ENCODE data around the gene TRAF3. TPM values are rescaled to one million over a fixed set of nuclear protein-coding genes. Genes with fewer than 3 reads are reported as not detected.

Gene TRAF3
- total RNA-seq, 1 experiment from 2014 or later: 37.6 TPM

DNA sequence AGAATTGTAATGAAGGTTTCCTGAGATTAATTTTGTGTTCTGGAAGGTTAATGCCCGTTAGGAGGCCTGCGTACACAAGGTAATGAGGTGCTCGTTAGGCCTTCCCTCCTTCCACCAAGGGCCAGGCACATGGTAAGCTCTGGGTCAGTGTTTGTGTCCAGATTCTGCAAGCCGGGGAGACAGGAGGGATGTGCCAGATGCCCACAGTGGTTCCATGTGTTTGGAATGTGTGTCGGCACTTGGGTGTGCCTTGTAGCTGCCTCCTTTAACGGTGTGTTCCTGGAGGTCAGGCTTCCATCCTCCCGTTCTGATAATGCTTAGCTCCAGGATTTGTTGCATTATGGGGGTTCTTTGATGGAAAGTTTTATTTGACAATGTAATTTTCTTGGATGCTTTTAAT lies 5.7 kb downstream of the TRAF3 start:
- H3K27me3 ChIP-seq (ENCODE audit: control insufficient read depth, insufficient read depth, low read length): no peaks in the 10 kb centered on the region
- intact Hi-C loops (cut with micrococcal nuclease; ENCODE audit: unreplicated experiment) (no loop called here), in situ Hi-C loops (cut with HindIII; ENCODE audit: low pct_unique_long_range_greater_than_20kb, low sequenced_read_pairs) (no loop called here)
- H3K4me3 ChIP-seq (ENCODE audit: low read depth in 2 of 2, low read length in 2 of 2): no peak overlapping the region
- no peak for DNase-seq (ENCODE audit: low read depth, low spot score)
- no peak for ATAC-seq
- ChIA-PET CTCF (no interaction called here), POLR2A (no interaction called here)
- no peak overlapping the region for H3K27ac ChIP-seq (ENCODE audit: low read length)
- TF ChIP-seq, protein P1, sequence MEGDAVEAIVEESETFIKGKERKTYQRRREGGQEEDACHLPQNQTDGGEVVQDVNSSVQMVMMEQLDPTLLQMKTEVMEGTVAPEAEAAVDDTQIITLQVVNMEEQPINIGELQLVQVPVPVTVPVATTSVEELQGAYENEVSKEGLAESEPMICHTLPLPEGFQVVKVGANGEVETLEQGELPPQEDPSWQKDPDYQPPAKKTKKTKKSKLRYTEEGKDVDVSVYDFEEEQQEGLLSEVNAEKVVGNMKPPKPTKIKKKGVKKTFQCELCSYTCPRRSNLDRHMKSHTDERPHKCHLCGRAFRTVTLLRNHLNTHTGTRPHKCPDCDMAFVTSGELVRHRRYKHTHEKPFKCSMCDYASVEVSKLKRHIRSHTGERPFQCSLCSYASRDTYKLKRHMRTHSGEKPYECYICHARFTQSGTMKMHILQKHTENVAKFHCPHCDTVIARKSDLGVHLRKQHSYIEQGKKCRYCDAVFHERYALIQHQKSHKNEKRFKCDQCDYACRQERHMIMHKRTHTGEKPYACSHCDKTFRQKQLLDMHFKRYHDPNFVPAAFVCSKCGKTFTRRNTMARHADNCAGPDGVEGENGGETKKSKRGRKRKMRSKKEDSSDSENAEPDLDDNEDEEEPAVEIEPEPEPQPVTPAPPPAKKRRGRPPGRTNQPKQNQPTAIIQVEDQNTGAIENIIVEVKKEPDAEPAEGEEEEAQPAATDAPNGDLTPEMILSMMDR (IDR thresholded peaks at IDR 0.05): no peak
- TF ChIP-seq, protein P2, sequence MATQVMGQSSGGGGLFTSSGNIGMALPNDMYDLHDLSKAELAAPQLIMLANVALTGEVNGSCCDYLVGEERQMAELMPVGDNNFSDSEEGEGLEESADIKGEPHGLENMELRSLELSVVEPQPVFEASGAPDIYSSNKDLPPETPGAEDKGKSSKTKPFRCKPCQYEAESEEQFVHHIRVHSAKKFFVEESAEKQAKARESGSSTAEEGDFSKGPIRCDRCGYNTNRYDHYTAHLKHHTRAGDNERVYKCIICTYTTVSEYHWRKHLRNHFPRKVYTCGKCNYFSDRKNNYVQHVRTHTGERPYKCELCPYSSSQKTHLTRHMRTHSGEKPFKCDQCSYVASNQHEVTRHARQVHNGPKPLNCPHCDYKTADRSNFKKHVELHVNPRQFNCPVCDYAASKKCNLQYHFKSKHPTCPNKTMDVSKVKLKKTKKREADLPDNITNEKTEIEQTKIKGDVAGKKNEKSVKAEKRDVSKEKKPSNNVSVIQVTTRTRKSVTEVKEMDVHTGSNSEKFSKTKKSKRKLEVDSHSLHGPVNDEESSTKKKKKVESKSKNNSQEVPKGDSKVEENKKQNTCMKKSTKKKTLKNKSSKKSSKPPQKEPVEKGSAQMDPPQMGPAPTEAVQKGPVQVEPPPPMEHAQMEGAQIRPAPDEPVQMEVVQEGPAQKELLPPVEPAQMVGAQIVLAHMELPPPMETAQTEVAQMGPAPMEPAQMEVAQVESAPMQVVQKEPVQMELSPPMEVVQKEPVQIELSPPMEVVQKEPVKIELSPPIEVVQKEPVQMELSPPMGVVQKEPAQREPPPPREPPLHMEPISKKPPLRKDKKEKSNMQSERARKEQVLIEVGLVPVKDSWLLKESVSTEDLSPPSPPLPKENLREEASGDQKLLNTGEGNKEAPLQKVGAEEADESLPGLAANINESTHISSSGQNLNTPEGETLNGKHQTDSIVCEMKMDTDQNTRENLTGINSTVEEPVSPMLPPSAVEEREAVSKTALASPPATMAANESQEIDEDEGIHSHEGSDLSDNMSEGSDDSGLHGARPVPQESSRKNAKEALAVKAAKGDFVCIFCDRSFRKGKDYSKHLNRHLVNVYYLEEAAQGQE (IDR thresholded peaks at IDR 0.05; ENCODE audit: insufficient read depth in 1 of 2, low read depth in 2 of 2, low read length in 1 of 2): no peak
- TF ChIP-seq SIN3A (IDR thresholded peaks at IDR 0.05; ENCODE audit: borderline replicate concordance, insufficient read depth, low read depth, low read length): no peak
- no peak for TF ChIP-seq POLR2AphosphoS5 (IDR thresholded peaks at IDR 0.05; ENCODE audit: low read depth, low read length)
- no peak for TF ChIP-seq TCF7L2 (IDR thresholded peaks at IDR 0.05; ENCODE audit: low read depth, low read length)
- H3K4me1 ChIP-seq (ENCODE audit: control insufficient read depth, insufficient read depth, low read length): peaks cover 8% of the 10 kb centered on the region; the same call in 1 of the 2 replicates
- BruUV-seq (replicated peaks): no TSS peak
- no peaks in the 10 kb centered on the region; the same call in 1 of the 2 replicates for H3K36me3 ChIP-seq (ENCODE audit: control insufficient read depth, insufficient read depth, low read length)
- H3K9me3 ChIP-seq (ENCODE audit: control insufficient read depth, insufficient read depth, low read depth, low read length): no peaks in the 10 kb centered on the region

DNA sequence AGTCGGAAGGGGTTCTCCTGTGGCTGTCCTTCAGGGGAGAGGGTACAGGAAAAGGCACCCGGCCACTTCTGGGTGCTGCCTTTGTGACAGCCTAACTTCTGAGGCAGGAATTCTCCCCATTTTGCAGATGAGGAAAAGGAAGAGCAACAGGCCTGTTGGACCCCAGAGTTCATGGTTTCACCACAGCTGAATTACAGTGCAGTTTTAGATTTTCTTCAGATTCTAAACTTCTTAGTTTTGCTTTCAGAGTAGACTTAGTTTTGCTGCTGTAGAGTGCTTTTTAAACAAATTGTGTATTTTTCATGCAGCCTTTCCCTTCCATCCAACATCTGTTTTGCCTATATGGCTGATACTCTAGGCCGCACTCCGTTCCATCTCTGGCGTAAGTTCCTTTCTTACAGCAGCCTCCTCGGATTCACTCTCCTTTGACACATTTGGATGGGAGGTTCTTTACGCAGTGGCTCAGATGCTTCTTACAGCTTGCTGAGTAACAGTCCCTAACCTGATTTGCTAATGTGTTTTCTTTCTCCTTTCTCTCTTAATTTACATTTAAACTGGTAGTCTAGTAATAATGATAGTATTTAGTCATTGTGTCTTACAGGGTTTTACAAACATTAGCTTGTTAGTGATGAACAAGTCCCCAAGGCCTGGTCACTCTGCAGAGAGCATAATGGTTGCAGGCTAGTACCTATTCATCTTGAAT lies 7.8 kb downstream of the TRAF3 start:
- CTCF ChIA-PET: no interaction called here
- in situ Hi-C loops (cut with HindIII; ENCODE audit: low pct_unique_long_range_greater_than_20kb, low sequenced_read_pairs): no loop called here
- no TSS peak for BruUV-seq (replicated peaks)

More for the DNA sequence above, 7.8 kb downstream of the TRAF3 start:
- H3K36me3 ChIP-seq (ENCODE audit: control insufficient read depth, insufficient read depth, low read length): no peaks in the 10 kb centered on the region
- H3K4me1 ChIP-seq (ENCODE audit: control insufficient read depth, insufficient read depth, low read length): no peaks in the 10 kb centered on the region; the same call in 1 of the 2 replicates
- ATAC-seq (no peak), DNase-seq (ENCODE audit: low read depth, low spot score) (no peak)
- H3K27me3 ChIP-seq (ENCODE audit: control insufficient read depth, insufficient read depth, low read length): no peaks in the 10 kb centered on the region
- H3K9me3 ChIP-seq (ENCODE audit: control insufficient read depth, insufficient read depth, low read depth, low read length): no peaks in the 10 kb centered on the region
- intact Hi-C loops (cut with micrococcal nuclease; ENCODE audit: unreplicated experiment): no loop called here
- TF ChIP-seq POLR2AphosphoS5 (IDR thresholded peaks at IDR 0.05; ENCODE audit: low read depth, low read length) (no peak), SIN3A (IDR thresholded peaks at IDR 0.05; ENCODE audit: borderline replicate concordance, insufficient read depth, low read depth, low read length) (no peak), TCF7L2 (IDR thresholded peaks at IDR 0.05; ENCODE audit: low read depth, low read length) (no peak)
- TF ChIP-seq, protein P2 (IDR thresholded peaks at IDR 0.05; ENCODE audit: insufficient read depth in 1 of 2, low read depth in 2 of 2, low read length in 1 of 2): no peak
- TF ChIP-seq, protein P1 (IDR thresholded peaks at IDR 0.05): no peak
- POLR2A ChIA-PET: interaction anchor here (0.6 kb wide), 1 partner anchor 17 kb away, joined by 6 read pairs; no protein-coding TSS in a partner anchor
- no peak overlapping the region for H3K4me3 ChIP-seq (ENCODE audit: low read depth in 2 of 2, low read length in 2 of 2)
- H3K27ac ChIP-seq (ENCODE audit: low read length): no peak overlapping the region

Data from Panc1 (cell line).